PC-9 (cell line): ENCODE results near the gene SEZ6L.

Experiments
- EZH2 ChIP-seq: fragments of 200-600 bp; sonication (generic); IDR thresholded peaks from 2 replicates; pipeline ENCODE4 v1.8.0; 2017; ENCODE audit warnings: antibody characterized with exemption, low read depth
- TF ChIP-seq, protein P1 (sequence below): fragments of 200-600 bp; sonication (generic); conservative IDR thresholded peaks from 2 replicates; pipeline ENCODE4 v1.6.1; 2017; ENCODE audit warnings: mixed run types, antibody characterized with exemption, mild to moderate bottlenecking, moderate library complexity

DNA sequence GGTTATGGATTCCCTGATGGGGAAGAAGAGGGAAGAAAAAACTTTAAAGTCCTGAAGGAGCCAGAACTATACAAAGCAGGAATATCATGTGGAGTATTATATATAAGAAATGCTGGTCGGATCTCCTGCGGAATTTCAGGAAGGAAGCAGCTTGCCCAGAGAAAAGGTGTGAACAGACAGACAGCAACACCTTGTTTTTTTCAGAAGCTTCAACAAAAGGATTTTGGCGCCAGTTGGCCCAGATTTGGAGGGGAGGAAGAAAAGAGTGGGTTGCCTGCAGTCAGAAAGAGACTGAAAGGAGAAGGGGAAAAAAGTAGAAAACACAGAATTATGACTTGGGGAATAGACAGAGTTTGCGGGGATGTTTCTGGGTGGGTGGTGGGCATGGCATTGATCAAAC, 45.2 kb downstream of the SEZ6L start:
- TF ChIP-seq, protein P1, sequence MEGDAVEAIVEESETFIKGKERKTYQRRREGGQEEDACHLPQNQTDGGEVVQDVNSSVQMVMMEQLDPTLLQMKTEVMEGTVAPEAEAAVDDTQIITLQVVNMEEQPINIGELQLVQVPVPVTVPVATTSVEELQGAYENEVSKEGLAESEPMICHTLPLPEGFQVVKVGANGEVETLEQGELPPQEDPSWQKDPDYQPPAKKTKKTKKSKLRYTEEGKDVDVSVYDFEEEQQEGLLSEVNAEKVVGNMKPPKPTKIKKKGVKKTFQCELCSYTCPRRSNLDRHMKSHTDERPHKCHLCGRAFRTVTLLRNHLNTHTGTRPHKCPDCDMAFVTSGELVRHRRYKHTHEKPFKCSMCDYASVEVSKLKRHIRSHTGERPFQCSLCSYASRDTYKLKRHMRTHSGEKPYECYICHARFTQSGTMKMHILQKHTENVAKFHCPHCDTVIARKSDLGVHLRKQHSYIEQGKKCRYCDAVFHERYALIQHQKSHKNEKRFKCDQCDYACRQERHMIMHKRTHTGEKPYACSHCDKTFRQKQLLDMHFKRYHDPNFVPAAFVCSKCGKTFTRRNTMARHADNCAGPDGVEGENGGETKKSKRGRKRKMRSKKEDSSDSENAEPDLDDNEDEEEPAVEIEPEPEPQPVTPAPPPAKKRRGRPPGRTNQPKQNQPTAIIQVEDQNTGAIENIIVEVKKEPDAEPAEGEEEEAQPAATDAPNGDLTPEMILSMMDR: no peak
- TF ChIP-seq EZH2: no peak
